Endodermal cell (in vitro differentiated cells): ENCODE data around the gene SPACA7. TPM values are rescaled to one million over a fixed set of nuclear protein-coding genes. Genes with fewer than 3 reads are reported as not detected.

Source experiments
- DNase-seq: peaks from one replicate; pipeline ENCODE4 v3.0.0-alpha.2; 2017
- H3K27ac ChIP-seq: 2 replicates; pipeline ENCODE4 v1.5.1; 2013; ENCODE audit warnings: mild to moderate bottlenecking, low read depth, low read length, moderate library complexity
- H3K27me3 ChIP-seq: 2 replicates; pipeline ENCODE4 v1.6.1; 2013; ENCODE audit warnings: mild to moderate bottlenecking, low read length, moderate library complexity; ENCODE audit not compliant: insufficient read depth, control insufficient read depth, poor library complexity, severe bottlenecking
- H3K36me3 ChIP-seq: 2 replicates; pipeline ENCODE4 v1.7.0; 2013; ENCODE audit warnings: mild to moderate bottlenecking, low read length, moderate library complexity; ENCODE audit not compliant: control insufficient read depth, insufficient read depth
- H3K4me1 ChIP-seq: one replicate; pipeline ENCODE4 v1.7.0; 2013; ENCODE audit warnings: low read length; ENCODE audit not compliant: control insufficient read depth, insufficient read depth
- H3K4me3 ChIP-seq: 2 replicates; pipeline ENCODE4 v1.5.1; 2013; ENCODE audit warnings: mild to moderate bottlenecking, low read length, moderate library complexity
- H3K9ac ChIP-seq: 2 replicates; pipeline ENCODE4 v1.6.1; 2013; ENCODE audit warnings: mild to moderate bottlenecking, low read length, moderate library complexity; ENCODE audit not compliant: poor library complexity, severe bottlenecking; ENCODE audit errors: extremely low read depth
- H3K9me3 ChIP-seq: 2 replicates; pipeline ENCODE4 v1.6.1; 2013; ENCODE audit warnings: mild to moderate bottlenecking, low read length, moderate library complexity; ENCODE audit not compliant: control insufficient read depth
- H3K27ac Mint-ChIP-seq: 2 replicates; pipeline ENCODE4 v1.8.0; 2020; ENCODE audit warnings: mixed read lengths
- H3K27me3 Mint-ChIP-seq: 2 replicates; pipeline ENCODE4 v1.8.0; 2021; ENCODE audit warnings: mild to moderate bottlenecking, mixed read lengths; ENCODE audit not compliant: insufficient read depth
- H3K36me3 Mint-ChIP-seq: 2 replicates; pipeline ENCODE4 v1.8.0; 2020; ENCODE audit warnings: low read depth, mixed read lengths
- H3K4me1 Mint-ChIP-seq: 2 replicates; pipeline ENCODE4 v1.8.0; 2020; ENCODE audit warnings: mixed read lengths
- H3K4me3 Mint-ChIP-seq: 2 replicates; pipeline ENCODE4 v1.8.0; 2020; ENCODE audit warnings: mild to moderate bottlenecking, moderate library complexity, mixed read lengths
- H3K9me3 Mint-ChIP-seq: 2 replicates; pipeline ENCODE4 v1.8.0; 2020; ENCODE audit warnings: mild to moderate bottlenecking, mixed read lengths
- WGBS, 2 experiments: methylation state at CpG; one replicate each; pipeline versions ENCODE4 v1.1.5 to v1.1.7; 2013; ENCODE audit warnings: missing lambda C conversion rate in 2 of 2, mixed read lengths in 1 of 2; ENCODE audit not compliant: insufficient coverage in 1 of 2, insufficient read length in 1 of 2; 5-methylcytosine and 5-hydroxymethylcytosine counted together
- total RNA-seq, 2 donors: library from RNA; stranded (reverse); fragmentation: NEBNext Ultra II Directional in 1 of 2; extraction: Animal tissue kit (Norgen Biotek cat#: 25700) in 1 of 2; gene quantifications; 2 replicates in 1 of 2; 3 replicates in 1 of 2; pipeline ENCODE4 v1.2.1, GENCODE V29; 2021
- TF ChIP-seq, protein P1 (sequence below): fragments of 200-600 bp; sonication (generic); conservative IDR thresholded peaks from 2 replicates; pipeline ENCODE4 v1.5.0; 2021; ENCODE audit warnings: antibody characterized with exemption, mild to moderate bottlenecking

The SPACA7 gene
- total RNA-seq, 2 donors from 2014 or later, result not detected

DNA sequence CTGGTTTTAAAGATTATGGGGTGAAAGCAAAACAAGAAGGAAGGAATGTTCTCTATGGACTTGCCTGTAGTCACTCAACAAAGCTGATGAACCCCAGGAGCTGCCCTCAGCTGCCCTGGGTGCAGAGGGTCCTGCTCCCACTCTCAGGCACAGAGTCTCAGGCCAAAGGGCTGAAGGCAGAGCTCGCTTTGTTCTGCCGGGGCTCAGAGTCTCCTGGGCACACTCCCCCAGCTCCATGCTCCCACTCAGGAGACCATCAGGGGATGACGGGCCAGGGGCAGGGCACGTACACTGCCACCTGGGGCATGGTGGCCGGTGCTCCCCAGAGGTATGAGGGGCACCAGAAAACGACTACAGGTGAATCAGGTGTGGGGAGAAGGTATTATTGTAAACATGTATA is 46.8 kb upstream of the SPACA7 start:
- H3K9ac ChIP-seq, result no peak overlapping the region
- no peak overlapping the region for H3K4me3 ChIP-seq
- no peaks in the 10 kb centered on the region for H3K9me3 ChIP-seq
- H3K4me1 Mint-ChIP-seq, result no peaks in the 10 kb centered on the region
- no peak overlapping the region for H3K27ac ChIP-seq
- H3K27me3 Mint-ChIP-seq, result peaks cover 63% of the 10 kb centered on the region
- 90% methylated on average over 6 of the region's 6 CpGs; no CpG with 5 or more reads in 1 of the 2 experiments for WGBS, 2 experiments
- H3K9me3 Mint-ChIP-seq, result no peaks in the 10 kb centered on the region
- H3K27ac Mint-ChIP-seq, result no peak overlapping the region
- TF ChIP-seq, protein P1, sequence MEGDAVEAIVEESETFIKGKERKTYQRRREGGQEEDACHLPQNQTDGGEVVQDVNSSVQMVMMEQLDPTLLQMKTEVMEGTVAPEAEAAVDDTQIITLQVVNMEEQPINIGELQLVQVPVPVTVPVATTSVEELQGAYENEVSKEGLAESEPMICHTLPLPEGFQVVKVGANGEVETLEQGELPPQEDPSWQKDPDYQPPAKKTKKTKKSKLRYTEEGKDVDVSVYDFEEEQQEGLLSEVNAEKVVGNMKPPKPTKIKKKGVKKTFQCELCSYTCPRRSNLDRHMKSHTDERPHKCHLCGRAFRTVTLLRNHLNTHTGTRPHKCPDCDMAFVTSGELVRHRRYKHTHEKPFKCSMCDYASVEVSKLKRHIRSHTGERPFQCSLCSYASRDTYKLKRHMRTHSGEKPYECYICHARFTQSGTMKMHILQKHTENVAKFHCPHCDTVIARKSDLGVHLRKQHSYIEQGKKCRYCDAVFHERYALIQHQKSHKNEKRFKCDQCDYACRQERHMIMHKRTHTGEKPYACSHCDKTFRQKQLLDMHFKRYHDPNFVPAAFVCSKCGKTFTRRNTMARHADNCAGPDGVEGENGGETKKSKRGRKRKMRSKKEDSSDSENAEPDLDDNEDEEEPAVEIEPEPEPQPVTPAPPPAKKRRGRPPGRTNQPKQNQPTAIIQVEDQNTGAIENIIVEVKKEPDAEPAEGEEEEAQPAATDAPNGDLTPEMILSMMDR, result no peak
- peak; percentile 31 for DNase-seq
- no peaks in the 10 kb centered on the region for H3K36me3 Mint-ChIP-seq
- H3K4me3 Mint-ChIP-seq, result no peak overlapping the region
- no peaks in the 10 kb centered on the region for H3K36me3 ChIP-seq
- no peaks in the 10 kb centered on the region for H3K27me3 ChIP-seq
- no peaks in the 10 kb centered on the region for H3K4me1 ChIP-seq

DNA sequence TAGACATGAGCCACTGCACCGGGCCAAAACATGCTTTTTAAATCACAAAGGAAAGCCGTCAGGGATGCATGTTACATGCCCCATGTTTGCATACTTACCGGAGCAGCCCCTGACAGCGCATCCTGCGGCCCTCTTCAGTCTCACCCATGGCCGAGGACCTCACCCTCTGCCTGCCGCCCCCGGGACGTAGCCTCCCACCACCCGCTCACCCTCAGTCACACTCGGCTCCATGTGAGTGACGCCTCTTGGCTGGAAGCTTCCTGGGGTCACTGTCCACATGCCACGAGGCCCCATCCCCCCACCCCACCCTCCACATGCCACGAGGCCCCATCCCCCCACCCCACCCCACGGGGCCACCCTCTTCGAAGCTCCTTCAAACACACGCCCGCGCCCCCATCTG is 46.1 kb upstream of the SPACA7 start:
- Histone ChIP-seq H3K9me3 (no peaks in the 10 kb centered on the region), H3K4me1 (no peaks in the 10 kb centered on the region), H3K4me3 (no peak overlapping the region), H3K27me3 (no peaks in the 10 kb centered on the region), H3K27ac (no peak overlapping the region), H3K9ac (no peak overlapping the region), H3K36me3 (no peaks in the 10 kb centered on the region)
- DNase-seq, result peak; percentile 33
- Mint-ChIP-seq H3K4me1 (no peaks in the 10 kb centered on the region), H3K9me3 (no peaks in the 10 kb centered on the region), H3K27me3 (peaks cover 63% of the 10 kb centered on the region), H3K4me3 (no peak overlapping the region), H3K36me3 (no peaks in the 10 kb centered on the region), H3K27ac (no peak overlapping the region)
- TF ChIP-seq, protein P1, result no peak
- 88 to 95% methylated on average over 5 to 16 of the region's 19 CpGs for WGBS, 2 experiments

DNA sequence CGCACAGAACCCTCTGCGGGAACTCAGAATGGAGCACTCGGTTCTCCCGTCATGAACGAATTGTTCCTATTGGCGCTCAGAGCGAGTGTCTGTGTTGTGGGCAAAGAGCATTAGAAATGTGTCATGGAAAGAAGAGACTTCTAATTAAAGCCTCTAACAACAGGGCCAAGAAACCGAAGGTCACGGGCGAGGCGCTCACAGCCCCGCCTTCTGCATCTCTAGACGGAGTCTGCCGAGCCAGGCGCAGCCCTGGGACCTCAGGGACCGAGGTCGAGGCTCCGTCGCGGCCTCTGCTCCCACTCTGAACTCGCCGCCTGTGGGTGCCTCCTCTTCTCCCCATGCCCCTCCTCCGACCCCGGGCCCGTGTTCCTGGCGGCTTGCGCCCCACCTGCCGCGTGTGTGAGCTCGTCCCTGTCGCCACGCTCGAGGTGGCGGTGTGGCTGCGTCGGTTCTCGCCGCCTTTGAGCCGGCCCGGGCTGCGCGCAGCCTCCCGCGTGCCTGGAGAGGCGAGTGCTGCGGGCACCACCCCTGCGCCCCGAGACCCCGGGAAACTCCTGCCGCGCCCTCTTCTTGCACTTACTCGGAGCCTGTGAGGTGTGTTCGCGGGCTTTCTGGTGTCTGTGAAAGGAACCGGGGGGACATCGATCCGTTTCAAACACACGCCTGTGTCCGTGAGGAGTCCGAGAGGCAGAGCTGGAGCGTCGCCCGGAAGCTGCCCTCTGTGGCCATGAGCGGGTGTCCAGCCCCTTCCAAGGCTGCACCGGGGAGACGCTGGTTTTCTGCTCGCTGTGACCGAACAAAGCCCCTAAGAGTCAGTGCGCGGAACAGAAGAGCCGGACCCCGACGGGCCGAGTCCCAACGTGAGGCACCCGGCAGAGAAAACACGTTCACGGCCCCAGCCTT is 45.4 kb upstream of the SPACA7 start:
- H3K4me1 ChIP-seq, result no peaks in the 10 kb centered on the region
- H3K9me3 Mint-ChIP-seq, result no peaks in the 10 kb centered on the region
- TF ChIP-seq, protein P1, result no peak
- no peaks in the 10 kb centered on the region for H3K36me3 ChIP-seq
- no peak overlapping the region for H3K4me3 ChIP-seq
- 93 to 97% methylated on average over 68 to 78 of the region's 78 CpGs for WGBS, 2 experiments
- no peak overlapping the region for H3K27ac Mint-ChIP-seq
- no peak overlapping the region for H3K9ac ChIP-seq
- H3K36me3 Mint-ChIP-seq, result no peaks in the 10 kb centered on the region
- H3K27me3 Mint-ChIP-seq, result peaks cover 60% of the 10 kb centered on the region
- no peak overlapping the region for H3K27ac ChIP-seq
- H3K27me3 ChIP-seq, result no peaks in the 10 kb centered on the region
- no peaks in the 10 kb centered on the region for H3K9me3 ChIP-seq
- no peaks in the 10 kb centered on the region for H3K4me1 Mint-ChIP-seq
- peak; percentile 57 for DNase-seq
- H3K4me3 Mint-ChIP-seq, result no peak overlapping the region
